GM12873 (cell line): Measurements from ENCODE around the gene CDH24.

Experiments used
- CTCF ChIP-seq: IDR thresholded peaks from 2 replicates; pipeline ENCODE4 v1.5.1; 2012; ENCODE audit warnings: low read depth, mild to moderate bottlenecking, moderate library complexity, low read length, control low read depth; ENCODE audit not compliant: insufficient read depth; ENCODE audit errors: missing control alignments

CDH24 gene

DNA sequence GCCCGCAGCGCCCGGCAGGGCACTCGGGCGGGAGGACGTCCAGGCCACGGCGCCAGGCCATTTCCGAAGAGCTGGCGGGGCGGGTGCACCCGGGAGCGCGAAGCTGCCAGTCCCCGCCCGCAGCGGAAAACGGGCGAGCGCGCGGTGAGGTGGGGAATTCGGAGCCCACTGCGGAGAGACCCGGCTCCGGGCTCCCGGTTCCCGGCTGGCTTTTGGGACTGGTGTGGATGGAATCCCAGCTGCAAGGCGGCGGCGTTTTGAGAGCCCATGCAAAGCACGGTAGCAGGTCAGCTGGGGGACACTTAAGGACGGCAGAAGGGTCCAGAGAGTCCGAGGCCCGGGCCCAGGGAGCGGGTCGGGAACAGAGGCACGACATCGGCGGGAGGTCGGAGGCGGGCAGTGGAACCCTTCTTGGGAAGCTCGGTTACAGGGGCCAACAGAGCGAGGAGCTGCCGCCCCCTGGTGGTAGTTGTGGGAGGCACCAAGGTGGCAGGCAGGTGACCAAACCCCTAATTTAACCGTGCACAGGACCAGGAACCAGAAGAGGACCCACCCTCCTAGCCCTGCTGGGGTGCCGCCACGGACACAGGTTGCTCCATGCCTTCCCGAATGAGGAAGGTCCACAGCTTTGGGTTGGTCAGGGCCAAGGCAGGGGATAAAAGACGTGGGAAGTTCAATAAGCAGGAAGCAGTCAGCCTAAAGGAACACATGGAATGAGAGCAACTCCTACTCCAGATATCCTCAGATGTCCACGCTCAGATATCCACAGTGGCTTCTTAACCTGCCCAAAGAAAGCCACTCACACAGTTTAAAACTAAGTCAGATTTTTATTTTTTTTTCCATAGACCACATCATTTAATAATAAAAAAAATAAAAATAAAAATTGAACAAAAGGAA, 685 bp upstream of the CDH24 start:
- peak; percentile 96 for TF ChIP-seq CTCF

DNA sequence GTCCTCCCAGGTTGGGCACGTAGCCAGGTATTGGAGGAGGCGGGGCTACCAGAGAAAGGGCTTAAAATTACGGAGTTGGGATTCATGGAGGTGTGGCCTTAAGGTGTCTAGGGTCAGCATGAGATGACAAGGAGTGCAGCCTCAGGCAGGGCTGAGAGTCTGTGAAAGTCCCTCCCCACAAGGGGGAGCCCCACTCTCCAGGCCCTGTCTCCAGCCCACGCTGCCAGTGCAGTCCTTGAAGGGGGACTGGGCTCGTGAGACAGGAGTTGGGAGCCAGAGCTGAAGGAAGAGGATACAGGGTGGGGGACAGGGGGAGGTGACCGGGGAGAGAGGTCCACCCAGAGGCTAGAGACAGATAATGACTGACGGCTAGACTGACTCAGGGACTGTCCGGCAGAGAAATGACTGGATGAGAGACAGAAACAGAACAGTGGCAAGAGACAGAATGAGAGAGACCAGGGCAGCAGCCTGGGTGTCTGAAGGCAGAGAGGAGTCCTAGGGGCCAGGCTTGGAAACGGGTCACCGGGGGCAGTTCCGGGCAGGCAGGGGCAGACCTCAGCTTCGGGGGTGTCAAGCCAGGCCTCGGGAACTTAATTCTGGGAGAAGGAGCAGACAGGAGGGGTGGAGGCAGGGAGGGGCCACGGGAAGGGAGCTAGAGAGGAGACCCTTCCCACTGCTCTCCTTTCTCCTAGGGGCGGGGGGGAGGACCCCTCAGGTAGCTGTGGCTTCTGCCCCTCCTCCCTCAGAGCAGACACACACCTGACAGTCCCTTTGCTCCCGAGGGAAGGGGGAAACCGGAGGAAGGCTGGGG, 970 bp downstream of the CDH24 start:
- TF ChIP-seq CTCF = peak; percentile 93

DNA sequence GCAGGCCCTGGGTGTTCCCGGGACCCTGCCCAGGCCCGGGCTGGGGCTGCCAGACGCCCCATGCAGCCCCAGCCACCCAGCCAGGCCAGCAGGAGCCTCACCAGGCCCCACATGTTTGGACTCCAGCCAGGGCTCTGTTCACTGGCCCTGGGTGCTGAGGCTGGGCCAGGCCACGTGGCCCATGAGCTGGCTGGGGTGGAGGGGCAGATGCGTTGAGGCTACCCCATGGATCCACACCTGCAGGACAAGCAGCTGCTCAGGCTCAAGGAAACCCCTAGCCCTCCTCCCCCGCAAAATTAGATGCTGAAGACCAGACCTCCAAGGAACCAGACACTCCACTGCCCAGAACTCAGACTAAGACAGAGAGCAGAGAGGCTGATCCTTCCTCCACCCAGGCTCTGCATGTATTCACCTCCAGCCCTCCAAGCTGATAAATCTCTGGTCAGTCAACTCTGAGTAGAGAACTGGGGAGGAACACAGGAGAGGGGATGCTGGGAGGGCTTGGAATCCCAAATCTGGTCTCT, 1.6 kb downstream of the CDH24 start:
- TF ChIP-seq CTCF = peak; percentile 4

DNA sequence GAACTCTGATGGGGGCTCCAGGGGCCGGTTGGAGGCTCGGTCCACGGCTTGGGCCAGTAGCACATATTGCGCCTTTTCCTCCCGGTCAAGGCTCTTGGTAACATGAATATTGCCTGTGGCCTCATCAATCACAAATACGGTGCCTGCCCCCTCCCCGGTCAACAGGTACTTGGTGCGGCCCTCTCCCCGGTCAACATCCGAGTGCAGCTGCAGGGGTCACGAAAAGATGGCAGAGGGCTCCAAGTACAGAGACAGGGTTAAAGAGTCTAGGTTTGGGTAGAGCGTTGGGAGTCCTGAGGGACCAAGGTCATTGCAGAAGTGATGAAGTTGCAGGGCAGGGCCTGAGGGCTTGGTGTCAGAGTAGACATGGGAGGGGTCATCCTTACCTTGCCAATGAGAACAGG, 2.2 kb downstream of the CDH24 start:
- no peak for TF ChIP-seq CTCF

DNA sequence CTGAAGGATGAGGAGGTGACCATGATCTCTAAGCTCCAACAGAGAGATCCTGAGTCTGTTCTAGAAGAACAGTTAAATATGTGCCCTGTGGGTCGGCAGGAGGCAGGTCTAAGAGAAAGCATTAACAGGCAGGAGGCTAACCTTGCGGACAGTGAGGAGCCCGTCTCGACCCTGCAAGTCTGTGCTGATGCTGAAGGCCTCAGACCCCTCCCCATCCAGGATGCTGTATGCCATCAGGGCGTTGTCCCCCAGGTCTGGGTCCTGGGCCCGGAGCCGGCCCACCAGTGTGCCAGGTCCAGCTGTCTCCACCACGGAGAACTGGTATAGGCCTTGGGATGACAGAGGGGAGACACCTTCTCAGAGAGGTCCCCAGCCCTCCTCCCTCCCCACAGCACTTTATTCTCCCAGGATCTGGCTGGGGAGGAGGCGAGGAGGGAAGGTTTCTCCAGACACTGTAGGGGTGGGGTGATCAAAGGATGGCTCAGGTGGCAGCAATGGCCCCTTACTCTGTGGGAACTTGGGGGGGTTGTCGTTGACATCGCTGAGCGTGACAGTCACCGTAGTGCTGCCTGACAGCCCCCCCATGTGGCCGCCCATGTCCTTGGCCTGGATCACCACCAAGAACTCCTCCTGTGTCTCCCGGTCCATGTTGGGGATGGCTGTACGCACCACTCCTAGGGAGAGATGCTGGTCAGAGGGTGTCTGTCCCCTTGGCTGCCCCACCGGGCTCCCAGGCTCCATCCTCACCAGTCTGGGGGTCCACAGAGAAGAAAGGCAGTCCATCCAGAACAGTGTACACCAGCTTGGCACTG, 3.1 kb downstream of the CDH24 start:
- TF ChIP-seq CTCF = peak; percentile 61

- TF ChIP-seq CTCF = no peak
These were observed 3.9 kb downstream of the CDH24 start for GRCh38 chr14:23053426-23053825.

DNA sequence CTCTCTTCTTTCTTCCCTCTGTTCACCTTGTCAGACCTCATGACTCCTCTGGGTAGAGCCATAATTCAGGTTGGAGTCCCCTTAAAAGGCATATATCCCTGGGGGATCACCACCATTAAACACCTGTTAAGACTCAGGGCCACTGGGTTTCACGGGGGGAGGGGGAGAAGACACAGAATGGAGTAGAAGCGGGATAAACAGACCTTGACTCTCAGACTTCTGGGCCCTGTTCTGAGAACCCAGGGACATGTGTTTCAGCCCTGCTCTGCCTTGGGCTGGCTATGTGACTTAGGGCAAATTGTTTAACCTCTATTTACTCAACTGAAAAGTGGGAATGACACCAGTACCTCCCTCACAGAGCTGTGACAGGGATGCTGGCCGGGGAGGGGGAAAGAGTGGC, 4.6 kb downstream of the CDH24 start:
- no peak for TF ChIP-seq CTCF
